ENCODE results near the gene GABRB1. TPM values are rescaled to one million over a fixed set of nuclear protein-coding genes. Genes with fewer than 3 reads are reported as not detected.
"Not testable (repeated sequence)": the region's sequence is repeated elsewhere in the genome, so short reads cannot be mapped to it uniquely, and the experiment has no call there.

Gene GABRB1
- total RNA-seq, 2 experiments from 2014 or later, result not detected

DNA sequence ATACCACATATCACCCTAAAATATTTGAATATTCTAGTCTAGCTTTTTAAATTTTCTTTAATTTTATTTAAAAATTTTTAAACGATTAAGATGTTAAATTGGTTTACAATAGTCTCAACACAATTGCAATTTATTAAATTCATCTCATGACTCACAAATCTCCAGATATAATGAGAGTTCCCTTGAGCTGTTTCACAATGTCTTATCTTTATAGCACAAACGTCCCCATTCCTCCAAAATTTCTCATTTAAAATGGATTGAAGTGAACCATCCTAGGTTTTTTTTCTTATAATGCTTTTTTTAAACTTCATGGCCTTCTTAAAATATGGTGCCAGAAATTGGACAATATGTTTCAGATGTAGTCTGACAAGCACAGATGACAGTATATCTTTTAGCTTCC lies 204.4 kb downstream of the GABRB1 start:
- H3K9me3 Mint-ChIP-seq, result no peaks in the 10 kb centered on the region
- H3K27ac Mint-ChIP-seq, result no peak overlapping the region
- DNase-seq, result no peak
- no peaks in the 10 kb centered on the region for H3K36me3 Mint-ChIP-seq
- H3K4me3 Mint-ChIP-seq, result no peak overlapping the region
- H3K4me1 Mint-ChIP-seq, result no peaks in the 10 kb centered on the region
- H3K27me3 Mint-ChIP-seq, result peaks cover 7% of the 10 kb centered on the region

DNA sequence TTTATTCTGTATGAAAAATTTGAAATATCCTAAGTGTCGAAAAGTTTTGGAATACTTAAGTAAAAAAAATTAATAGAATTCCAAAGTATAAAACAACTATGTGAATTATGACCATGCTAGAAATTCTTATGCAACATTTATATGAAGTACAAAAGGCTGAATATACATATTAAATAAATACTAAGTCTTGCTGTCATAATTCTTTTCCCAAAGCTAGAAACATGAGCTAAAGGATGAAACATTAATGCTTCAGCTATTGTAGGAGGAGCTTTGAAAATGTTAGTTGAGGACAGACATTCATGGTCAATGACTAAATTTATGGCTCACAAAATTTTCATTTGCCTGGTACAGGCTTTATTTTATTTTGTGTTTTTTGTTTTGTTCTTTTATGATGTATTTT lies 207.3 kb downstream of the GABRB1 start:
- no peaks in the 10 kb centered on the region for H3K9me3 Mint-ChIP-seq
- peaks cover 7% of the 10 kb centered on the region for H3K27me3 Mint-ChIP-seq
- no peak for DNase-seq
- no peaks in the 10 kb centered on the region for H3K36me3 Mint-ChIP-seq
- no peaks in the 10 kb centered on the region for H3K4me1 Mint-ChIP-seq
- H3K27ac Mint-ChIP-seq, result no peak overlapping the region
- H3K4me3 Mint-ChIP-seq, result no peak overlapping the region

DNA sequence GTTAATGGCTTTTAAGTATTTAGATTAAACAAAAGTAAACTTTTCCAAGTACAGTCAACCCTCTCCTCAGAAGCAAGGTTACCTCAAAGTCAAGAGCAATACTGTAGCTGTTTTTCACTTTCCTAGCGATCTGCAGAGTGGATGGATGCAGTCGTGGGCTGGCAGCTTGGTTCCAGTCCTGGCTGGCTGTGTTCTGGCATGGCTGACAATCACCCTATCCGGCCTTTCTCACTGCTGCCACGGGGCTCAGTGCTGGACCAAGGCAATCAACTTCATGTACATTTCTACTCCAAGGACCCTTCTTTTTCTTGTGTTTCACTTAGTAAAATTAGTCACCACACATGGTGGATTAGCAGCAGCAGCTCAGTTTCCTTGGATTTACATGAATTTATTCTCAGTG lies 208.3 kb downstream of the GABRB1 start:
- Mint-ChIP-seq H3K27me3 (peaks cover 2% of the 10 kb centered on the region), H3K4me1 (no peaks in the 10 kb centered on the region), H3K4me3 (no peak overlapping the region), H3K36me3 (no peaks in the 10 kb centered on the region), H3K9me3 (no peaks in the 10 kb centered on the region), H3K27ac (no peak overlapping the region)
- no peak for DNase-seq

DNA sequence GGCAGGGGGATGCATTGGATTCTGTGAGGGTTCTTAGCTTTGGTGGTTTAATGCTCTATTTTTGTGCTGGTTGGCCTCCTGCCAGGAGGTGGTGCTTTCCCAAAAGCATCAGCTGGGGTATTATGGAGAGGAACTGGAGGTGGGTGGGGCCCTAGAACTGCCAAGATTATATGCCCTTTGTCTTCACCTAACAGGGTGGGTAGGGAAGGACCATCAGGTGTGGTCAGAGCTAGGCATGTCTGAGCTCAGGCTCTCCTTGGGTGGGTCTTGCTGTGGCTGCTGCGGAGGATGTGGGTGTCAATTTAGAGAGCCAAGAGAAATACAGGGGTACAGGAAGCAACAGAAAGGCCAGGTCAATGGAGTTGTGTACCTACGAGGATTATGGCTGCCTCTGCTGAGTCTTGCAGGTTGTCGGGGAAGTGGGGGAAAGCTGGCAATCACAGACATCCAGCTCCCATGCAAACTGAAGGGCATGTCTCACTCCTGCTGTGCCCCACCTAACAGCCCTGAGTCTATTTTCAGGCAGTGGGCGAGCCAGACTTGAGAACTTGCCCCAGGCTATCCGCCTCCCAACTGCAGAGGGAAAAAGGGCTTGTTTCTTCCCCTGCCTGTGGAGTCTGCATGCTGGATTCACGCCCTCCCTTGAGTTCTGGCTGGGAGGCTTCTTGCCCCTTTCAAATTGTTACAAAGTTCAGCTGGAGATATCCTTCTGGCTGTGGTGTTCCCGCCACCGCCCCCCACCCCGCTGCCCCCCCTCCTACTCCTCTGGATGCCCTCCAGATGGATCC lies 220.2 kb downstream of the GABRB1 start:
- H3K27me3 Mint-ChIP-seq, result peaks cover 4% of the 10 kb centered on the region
- no peaks in the 10 kb centered on the region for H3K4me1 Mint-ChIP-seq
- H3K4me3 Mint-ChIP-seq, result no peak overlapping the region
- no peak for DNase-seq
- no peak overlapping the region for H3K27ac Mint-ChIP-seq
- no peaks in the 10 kb centered on the region for H3K36me3 Mint-ChIP-seq
- peaks cover 2% of the 10 kb centered on the region for H3K9me3 Mint-ChIP-seq

DNA sequence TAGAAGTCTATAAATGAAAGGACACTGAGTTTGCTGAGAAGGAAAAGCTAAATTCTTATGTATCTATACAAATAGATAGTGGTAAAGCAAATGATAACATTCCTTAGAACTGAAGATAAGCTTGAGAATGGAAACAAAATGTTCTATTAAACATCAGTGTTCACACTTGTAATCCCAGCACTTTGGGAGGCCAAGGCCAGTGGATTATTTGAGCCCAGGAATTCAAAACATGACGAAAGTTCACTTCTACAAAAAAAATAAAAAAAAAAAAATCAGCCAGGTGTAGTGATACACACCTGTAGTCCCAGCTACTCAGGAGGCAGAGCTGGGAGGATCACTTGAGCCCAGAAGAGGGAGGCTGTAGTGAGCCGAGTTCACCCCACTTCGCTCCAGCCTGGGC lies 232.4 kb downstream of the GABRB1 start:
- no peaks in the 10 kb centered on the region for H3K4me1 Mint-ChIP-seq
- peaks cover 1% of the 10 kb centered on the region for H3K9me3 Mint-ChIP-seq
- H3K36me3 Mint-ChIP-seq, result no peaks in the 10 kb centered on the region
- no peak overlapping the region for H3K4me3 Mint-ChIP-seq
- H3K27me3 Mint-ChIP-seq, result peaks cover 3% of the 10 kb centered on the region
- DNase-seq, result no peak
- H3K27ac Mint-ChIP-seq, result no peak overlapping the region

DNA sequence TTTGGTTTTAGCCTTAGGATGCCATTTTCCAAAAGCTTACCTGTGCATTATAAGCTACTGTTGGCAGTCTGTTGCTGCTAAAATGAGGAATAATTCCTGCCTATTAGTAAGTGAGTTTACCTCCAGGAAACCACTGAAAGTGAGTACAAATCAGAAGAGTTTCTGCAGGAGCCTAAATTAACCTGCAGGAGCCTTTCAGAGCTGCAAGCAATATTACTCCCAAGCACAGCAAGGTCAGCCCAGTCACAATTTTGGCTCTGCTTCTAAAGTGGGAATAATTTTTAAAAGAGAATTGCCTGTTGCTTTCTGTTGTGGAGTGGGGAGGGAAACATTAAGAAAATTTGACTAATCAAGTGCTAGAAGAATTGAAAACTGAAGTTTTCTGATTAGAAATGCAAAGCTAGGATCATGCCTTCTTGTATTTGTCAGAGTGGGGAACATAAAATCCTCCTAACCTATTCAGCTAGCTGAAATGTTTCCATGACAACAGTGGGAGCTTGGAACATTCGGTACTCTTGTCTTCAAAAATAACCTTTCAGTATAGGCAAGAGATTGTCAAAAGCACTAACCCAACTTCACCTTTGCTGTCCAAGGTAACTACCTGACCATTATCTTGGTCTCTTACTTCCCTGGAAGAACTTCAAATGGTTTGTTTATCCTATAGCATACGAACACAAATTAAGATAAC lies 239.0 kb downstream of the GABRB1 start:
- DNase-seq, result no peak
- Mint-ChIP-seq H3K27ac (no peak overlapping the region), H3K27me3 (peaks cover 8% of the 10 kb centered on the region), H3K36me3 (no peaks in the 10 kb centered on the region), H3K4me3 (no peak overlapping the region), H3K4me1 (no peaks in the 10 kb centered on the region), H3K9me3 (no peaks in the 10 kb centered on the region)

DNA sequence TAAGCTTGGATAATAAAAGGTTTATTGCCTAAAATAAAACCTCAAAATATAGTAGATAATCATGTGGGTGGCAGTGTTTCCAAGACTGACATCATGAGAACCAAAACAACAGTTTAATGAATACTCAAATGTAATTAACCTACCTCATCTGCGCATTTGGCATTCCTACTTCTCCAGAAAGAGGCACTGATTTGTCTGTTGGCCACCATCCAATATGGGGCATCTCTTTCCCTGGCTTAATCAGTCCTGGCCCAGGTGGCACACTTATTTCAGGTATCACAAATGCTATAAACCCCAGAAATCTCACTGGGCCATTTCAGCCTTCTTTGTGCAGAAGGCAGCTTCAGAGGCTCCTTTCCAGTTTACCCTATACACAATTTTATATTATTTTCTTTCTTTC lies 239.9 kb downstream of the GABRB1 start:
- no peak overlapping the region for H3K27ac Mint-ChIP-seq
- no peaks in the 10 kb centered on the region for H3K4me1 Mint-ChIP-seq
- DNase-seq, result no peak
- H3K4me3 Mint-ChIP-seq, result no peak overlapping the region
- peaks cover 8% of the 10 kb centered on the region for H3K27me3 Mint-ChIP-seq
- no peaks in the 10 kb centered on the region for H3K9me3 Mint-ChIP-seq
- H3K36me3 Mint-ChIP-seq, result no peaks in the 10 kb centered on the region

DNA sequence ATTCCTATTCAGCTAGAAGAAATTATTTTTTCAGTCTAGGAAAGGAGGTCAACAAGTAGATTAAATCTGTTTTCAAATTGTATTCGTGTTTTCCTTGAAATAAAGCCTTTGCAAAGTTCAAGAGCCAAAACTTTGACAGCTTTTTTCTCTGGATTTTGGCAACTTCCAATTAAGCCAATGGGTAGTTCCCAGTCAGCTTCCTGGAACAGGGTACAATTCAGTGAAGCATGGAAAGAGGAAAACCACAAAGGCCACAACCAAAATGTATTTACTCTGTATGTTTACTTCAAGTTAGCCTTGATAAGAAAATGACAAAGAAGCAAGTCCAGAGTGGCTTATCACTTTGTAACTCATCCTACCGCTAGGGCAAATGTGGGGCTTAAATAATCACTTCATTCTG lies 243.5 kb downstream of the GABRB1 start:
- H3K4me1 Mint-ChIP-seq, result no peaks in the 10 kb centered on the region
- no peak overlapping the region for H3K27ac Mint-ChIP-seq
- H3K27me3 Mint-ChIP-seq, result peaks cover 5% of the 10 kb centered on the region
- H3K36me3 Mint-ChIP-seq, result no peaks in the 10 kb centered on the region
- DNase-seq, result no peak
- no peak overlapping the region for H3K4me3 Mint-ChIP-seq
- H3K9me3 Mint-ChIP-seq, result no peaks in the 10 kb centered on the region

DNA sequence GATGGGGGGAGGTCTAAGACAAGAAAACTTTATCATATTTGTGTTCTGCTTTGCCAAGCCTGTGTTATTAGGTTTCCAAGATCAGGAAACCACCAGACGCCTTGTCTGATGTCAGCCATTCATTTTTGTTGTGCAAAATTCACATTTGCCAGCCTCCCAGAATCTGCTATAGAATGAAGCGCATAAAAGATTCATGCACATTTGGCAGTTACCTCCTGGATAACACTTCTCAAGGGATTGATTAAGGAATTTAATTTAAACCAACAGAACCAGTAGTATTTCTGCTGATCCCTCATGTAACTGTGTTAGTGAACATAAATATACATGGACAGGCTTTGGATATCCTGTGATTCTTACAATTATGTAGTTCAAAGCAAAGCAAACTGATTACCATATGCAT lies 244.2 kb downstream of the GABRB1 start:
- Mint-ChIP-seq H3K36me3 (no peaks in the 10 kb centered on the region), H3K9me3 (no peaks in the 10 kb centered on the region), H3K27ac (no peak overlapping the region), H3K4me3 (no peak overlapping the region), H3K27me3 (peaks cover 5% of the 10 kb centered on the region), H3K4me1 (no peaks in the 10 kb centered on the region)
- DNase-seq, result no peak

DNA sequence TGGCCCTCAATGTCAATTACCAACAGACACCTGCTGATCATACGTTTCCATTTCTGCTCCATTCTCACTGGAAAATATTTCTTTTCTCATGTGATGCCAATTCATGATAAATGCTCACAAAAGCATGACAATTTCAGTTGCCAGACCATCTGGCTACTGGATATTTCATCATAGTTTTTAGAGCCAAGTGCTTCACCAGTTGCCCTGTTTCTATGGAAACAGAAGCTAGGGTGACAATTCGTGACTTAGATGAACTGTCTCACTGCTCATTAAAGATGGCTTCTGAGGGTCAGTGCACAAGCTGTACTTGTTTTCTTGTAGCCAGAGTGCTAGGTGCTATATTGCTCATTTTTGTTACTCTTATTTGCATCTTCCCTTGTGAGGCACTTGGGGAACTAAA lies 247.3 kb downstream of the GABRB1 start:
- Mint-ChIP-seq H3K4me3 (no peak overlapping the region), H3K36me3 (no peaks in the 10 kb centered on the region), H3K9me3 (no peaks in the 10 kb centered on the region), H3K4me1 (no peaks in the 10 kb centered on the region), H3K27ac (no peak overlapping the region), H3K27me3 (peaks cover 5% of the 10 kb centered on the region)
- DNase-seq, result no peak

DNA sequence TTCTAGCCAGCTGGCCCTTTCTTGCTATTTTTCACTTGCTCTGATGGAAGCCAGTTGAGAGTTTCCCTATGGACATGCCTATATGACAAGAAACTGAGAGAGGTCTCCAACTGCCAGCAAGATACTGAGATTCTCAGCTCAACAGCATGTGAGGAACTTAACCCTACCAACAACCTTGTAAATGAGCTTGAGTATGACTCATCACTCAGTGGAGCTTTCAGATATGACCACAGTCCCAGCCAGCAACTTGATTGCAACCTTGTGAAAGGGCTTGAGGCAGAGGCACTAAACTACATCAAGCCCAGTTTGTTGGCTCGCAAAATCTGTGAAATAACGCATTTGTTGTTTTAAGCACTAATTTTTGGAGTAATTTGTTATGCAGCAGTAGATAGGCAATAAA lies 256.4 kb downstream of the GABRB1 start:
- DNase-seq, result no peak
- Mint-ChIP-seq H3K36me3 (no peaks in the 10 kb centered on the region), H3K4me3 (no peak overlapping the region), H3K27me3 (peaks cover 11% of the 10 kb centered on the region), H3K27ac (no peak overlapping the region), H3K4me1 (no peaks in the 10 kb centered on the region), H3K9me3 (no peaks in the 10 kb centered on the region)

DNA sequence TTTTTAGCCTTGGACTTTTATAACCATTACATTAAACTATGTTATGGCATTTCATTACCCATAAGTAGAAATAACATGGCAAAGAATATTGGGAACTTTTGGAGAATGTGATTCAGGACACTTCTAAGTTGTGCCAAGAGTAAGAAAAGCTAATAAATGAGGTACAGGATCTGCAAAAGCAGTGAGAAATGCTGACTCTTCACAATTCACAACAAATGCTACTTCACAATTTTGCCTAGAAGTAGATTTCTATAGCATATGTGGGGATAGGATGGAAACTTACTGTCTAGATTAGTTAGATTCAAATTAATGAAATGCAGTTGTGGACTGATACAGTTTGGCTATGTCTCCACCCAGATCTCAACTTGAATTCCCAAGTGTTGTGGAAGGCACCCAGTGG lies 258.4 kb downstream of the GABRB1 start:
- H3K27me3 Mint-ChIP-seq, result peaks cover 11% of the 10 kb centered on the region
- no peaks in the 10 kb centered on the region for H3K4me1 Mint-ChIP-seq
- H3K4me3 Mint-ChIP-seq, result no peak overlapping the region
- no peaks in the 10 kb centered on the region for H3K9me3 Mint-ChIP-seq
- H3K27ac Mint-ChIP-seq, result no peak overlapping the region
- no peak for DNase-seq
- no peaks in the 10 kb centered on the region for H3K36me3 Mint-ChIP-seq

DNA sequence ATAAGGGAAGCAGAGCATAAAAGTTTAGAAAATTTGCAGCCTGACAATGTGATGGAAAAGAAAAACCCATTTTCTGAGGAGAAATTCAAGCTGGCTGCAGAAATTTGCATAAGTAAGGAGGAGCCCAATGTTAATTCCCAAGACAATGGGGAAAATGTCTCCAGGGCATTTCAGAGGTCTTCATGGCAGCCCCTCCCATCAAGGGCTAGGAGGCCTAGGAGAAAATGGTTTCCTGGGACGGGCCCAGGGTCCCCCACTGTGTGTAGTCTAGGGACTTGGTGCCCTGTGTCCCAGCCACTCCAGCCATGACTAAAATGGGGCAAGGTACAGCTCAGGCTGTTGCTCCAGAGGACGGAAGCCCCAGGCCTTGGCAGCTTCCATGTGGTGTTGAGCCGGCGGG lies 259.5 kb downstream of the GABRB1 start:
- H3K27me3 Mint-ChIP-seq, result peaks cover 11% of the 10 kb centered on the region
- not testable (repeated sequence) for H3K36me3 Mint-ChIP-seq

DNA sequence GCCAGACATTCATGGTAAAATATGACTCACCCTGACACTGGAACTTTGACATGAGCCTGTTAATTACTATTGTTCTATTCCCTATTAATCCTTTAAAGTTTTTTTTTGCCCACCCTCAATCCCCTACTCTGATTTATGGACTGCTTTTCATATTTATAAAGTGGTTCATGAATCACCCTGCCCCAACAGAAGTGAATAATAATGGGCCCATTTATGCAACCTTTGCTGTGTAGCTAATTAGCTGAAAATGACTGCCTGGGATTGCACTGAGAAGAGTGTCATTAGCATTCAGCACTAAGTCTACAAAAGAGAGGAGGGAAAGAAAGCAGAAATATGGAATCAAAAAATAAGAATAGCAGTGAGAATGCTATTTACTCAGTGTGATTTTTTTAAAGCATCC lies 277.8 kb downstream of the GABRB1 start:
- H3K4me1 Mint-ChIP-seq, result no peaks in the 10 kb centered on the region
- no peak for DNase-seq
- H3K9me3 Mint-ChIP-seq, result no peaks in the 10 kb centered on the region
- no peaks in the 10 kb centered on the region for H3K36me3 Mint-ChIP-seq
- H3K27me3 Mint-ChIP-seq, result peaks cover 10% of the 10 kb centered on the region
- H3K27ac Mint-ChIP-seq, result no peak overlapping the region
- H3K4me3 Mint-ChIP-seq, result no peak overlapping the region

More for the DNA sequence above, 259.5 kb downstream of the GABRB1 start:
- not testable (repeated sequence) for H3K27ac Mint-ChIP-seq, H3K9me3 Mint-ChIP-seq, H3K4me3 Mint-ChIP-seq, DNase-seq, H3K4me1 Mint-ChIP-seq

DNA sequence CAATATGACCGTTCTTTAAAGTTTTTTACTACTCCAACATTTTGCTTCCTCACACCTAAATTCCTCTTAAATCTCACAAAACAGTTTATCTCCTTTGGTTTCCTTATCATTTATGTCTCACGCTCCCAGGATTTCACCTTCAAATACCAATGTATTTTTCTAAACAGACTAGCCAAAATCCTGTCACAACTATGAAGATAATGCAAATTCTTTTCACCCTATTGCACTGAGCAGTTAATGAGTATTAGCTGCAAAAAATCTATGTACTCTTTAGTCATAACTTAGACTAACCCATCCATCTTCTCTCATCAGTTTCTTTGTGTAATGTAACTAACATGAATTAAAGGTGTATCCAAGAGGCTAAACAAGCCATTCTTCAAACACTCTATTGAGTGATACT lies 280.8 kb downstream of the GABRB1 start:
- no peak for DNase-seq
- peaks cover 9% of the 10 kb centered on the region for H3K27me3 Mint-ChIP-seq
- no peaks in the 10 kb centered on the region for H3K9me3 Mint-ChIP-seq
- H3K36me3 Mint-ChIP-seq, result no peaks in the 10 kb centered on the region
- no peaks in the 10 kb centered on the region for H3K4me1 Mint-ChIP-seq
- H3K4me3 Mint-ChIP-seq, result no peak overlapping the region
- no peak overlapping the region for H3K27ac Mint-ChIP-seq

DNA sequence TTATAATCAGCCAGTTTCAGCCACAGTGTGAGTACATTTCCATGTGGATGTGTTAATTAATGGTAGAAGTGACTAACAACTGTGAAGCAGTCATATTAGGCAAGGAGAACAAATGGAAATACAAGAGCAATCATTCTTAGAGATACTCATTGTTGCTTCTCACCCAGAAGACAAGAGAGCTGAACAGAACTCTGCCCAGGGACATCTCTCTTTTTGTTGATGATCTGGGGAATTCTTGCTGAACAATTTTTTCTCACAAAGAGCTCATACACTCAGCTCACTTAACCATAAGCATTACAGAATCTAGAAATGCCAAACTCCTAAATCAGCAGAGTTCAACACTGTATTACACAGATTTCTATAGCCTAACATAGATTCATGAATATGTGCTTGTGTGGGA lies 282.0 kb downstream of the GABRB1 start:
- no peaks in the 10 kb centered on the region for H3K36me3 Mint-ChIP-seq
- no peaks in the 10 kb centered on the region for H3K9me3 Mint-ChIP-seq
- H3K4me3 Mint-ChIP-seq, result no peak overlapping the region
- DNase-seq, result no peak
- H3K27me3 Mint-ChIP-seq, result peaks cover 9% of the 10 kb centered on the region
- no peak overlapping the region for H3K27ac Mint-ChIP-seq
- H3K4me1 Mint-ChIP-seq, result no peaks in the 10 kb centered on the region

Data from activated naive CD8-positive, alpha-beta T cell treated with anti-CD3 and anti-CD28 coated beads for 36 hours (primary cell).